ENCODE measurements around the gene KDM2B.

KDM2B gene

GRCh38 chr12:121513464-121514183 is 67.2 kb downstream of the KDM2B start:
- peak; percentile 85 for DNase-seq
- H3K27ac ChIP-seq (ENCODE audit: low read depth, low read length) = no peak overlapping the region
- no peak overlapping the region for H4K5ac ChIP-seq (ENCODE audit: low read length)

GRCh38 chr12:121512561-121512960 is 68.3 kb downstream of the KDM2B start:
- Histone ChIP-seq H3K79me2 (ENCODE audit: control insufficient read depth, insufficient read depth, low read length) (no peaks in the 10 kb centered on the region), H2AK5ac (ENCODE audit: low read length) (no peak overlapping the region), H3K36me3 (ENCODE audit: control insufficient read depth, insufficient read depth, low read length) (peaks cover 10% of the 10 kb centered on the region), H2BK5ac (ENCODE audit: low read length) (no peak overlapping the region), H2BK15ac (replicated peaks; ENCODE audit: low read depth) (no peak overlapping the region), H3K4ac (ENCODE audit: low read depth, low read length) (no peak overlapping the region), H3K56ac (ENCODE audit: low read length) (no peak overlapping the region), H3K9ac (ENCODE audit: low read length) (no peak overlapping the region), H4K5ac (ENCODE audit: low read length) (no peak overlapping the region), H3K27me3 (ENCODE audit: insufficient read depth, low read length, poor library complexity) (no peaks in the 10 kb centered on the region), H3K4me3 (ENCODE audit: low read length) (no peak overlapping the region), H3K23ac (ENCODE audit: low read length) (no peak overlapping the region), H3K18ac (ENCODE audit: low read length) (no peak overlapping the region), H3K4me1 (ENCODE audit: control insufficient read depth, low read depth, low read length) (no peaks in the 10 kb centered on the region), H3K79me1 (ENCODE audit: low read length) (peaks cover 5% of the 10 kb centered on the region), H4K8ac (ENCODE audit: low read depth, low read length) (no peak overlapping the region), H3K4me2 (ENCODE audit: low read length) (no peak overlapping the region), H2BK120ac (ENCODE audit: low read depth, low read length) (no peak overlapping the region), H3K27ac (ENCODE audit: low read depth, low read length) (no peak overlapping the region)
- DNase-seq = no peak
- no CpG with 5 or more reads among the region's 12 CpGs for WGBS (ENCODE audit: extremely low coverage, insufficient coverage, low lambda C conversion rate)

More at GRCh38 chr12:121513464-121514183, 67.2 kb downstream of the KDM2B start:
- H3K56ac ChIP-seq (ENCODE audit: low read length) = no peak overlapping the region
- no peak overlapping the region for H2BK5ac ChIP-seq (ENCODE audit: low read length)
- no CpG with 5 or more reads among the region's 17 CpGs for WGBS (ENCODE audit: extremely low coverage, insufficient coverage, low lambda C conversion rate)
- H3K23ac ChIP-seq (ENCODE audit: low read length) = no peak overlapping the region
- H2AK5ac ChIP-seq (ENCODE audit: low read length) = no peak overlapping the region
- no peak overlapping the region for H3K4me3 ChIP-seq (ENCODE audit: low read length)
- peaks cover 9% of the 10 kb centered on the region for H3K36me3 ChIP-seq (ENCODE audit: control insufficient read depth, insufficient read depth, low read length)
- H3K9ac ChIP-seq (ENCODE audit: low read length) = no peak overlapping the region
- peaks cover 5% of the 10 kb centered on the region for H3K79me1 ChIP-seq (ENCODE audit: low read length)
- H3K4ac ChIP-seq (ENCODE audit: low read depth, low read length) = no peak overlapping the region
- H2BK120ac ChIP-seq (ENCODE audit: low read depth, low read length) = no peak overlapping the region
- no peaks in the 10 kb centered on the region for H3K4me1 ChIP-seq (ENCODE audit: control insufficient read depth, low read depth, low read length)
- no peak overlapping the region for H3K4me2 ChIP-seq (ENCODE audit: low read length)
- no peaks in the 10 kb centered on the region for H3K27me3 ChIP-seq (ENCODE audit: insufficient read depth, low read length, poor library complexity)
- H4K8ac ChIP-seq (ENCODE audit: low read depth, low read length) = no peak overlapping the region
- no peak overlapping the region for H2BK15ac ChIP-seq (replicated peaks; ENCODE audit: low read depth)
- H3K18ac ChIP-seq (ENCODE audit: low read length) = no peak overlapping the region
- H3K79me2 ChIP-seq (ENCODE audit: control insufficient read depth, insufficient read depth, low read length) = no peaks in the 10 kb centered on the region

- H3K9ac ChIP-seq (ENCODE audit: low read length) = no peak overlapping the region
- H3K4me3 ChIP-seq (ENCODE audit: low read length) = no peak overlapping the region
- no CpG with 5 or more reads among the region's 12 CpGs for WGBS (ENCODE audit: extremely low coverage, insufficient coverage, low lambda C conversion rate)
- H3K79me2 ChIP-seq (ENCODE audit: control insufficient read depth, insufficient read depth, low read length) = no peaks in the 10 kb centered on the region
- no peak overlapping the region for H3K23ac ChIP-seq (ENCODE audit: low read length)
- no peak overlapping the region for H3K56ac ChIP-seq (ENCODE audit: low read length)
- no peaks in the 10 kb centered on the region for H3K4me1 ChIP-seq (ENCODE audit: control insufficient read depth, low read depth, low read length)
- H4K8ac ChIP-seq (ENCODE audit: low read depth, low read length) = no peak overlapping the region
- H3K4me2 ChIP-seq (ENCODE audit: low read length) = no peak overlapping the region
- H2BK120ac ChIP-seq (ENCODE audit: low read depth, low read length) = no peak overlapping the region
- H2BK5ac ChIP-seq (ENCODE audit: low read length) = no peak overlapping the region
- H3K18ac ChIP-seq (ENCODE audit: low read length) = no peak overlapping the region
- H2AK5ac ChIP-seq (ENCODE audit: low read length) = no peak overlapping the region
- H4K5ac ChIP-seq (ENCODE audit: low read length) = no peak overlapping the region
- no peak overlapping the region for H2BK15ac ChIP-seq (replicated peaks; ENCODE audit: low read depth)
- peaks cover 5% of the 10 kb centered on the region for H3K79me1 ChIP-seq (ENCODE audit: low read length)
- no peaks in the 10 kb centered on the region for H3K27me3 ChIP-seq (ENCODE audit: insufficient read depth, low read length, poor library complexity)
- no peak overlapping the region for H3K4ac ChIP-seq (ENCODE audit: low read depth, low read length)
- H3K27ac ChIP-seq (ENCODE audit: low read depth, low read length) = no peak overlapping the region
- peaks cover 10% of the 10 kb centered on the region for H3K36me3 ChIP-seq (ENCODE audit: control insufficient read depth, insufficient read depth, low read length)
- DNase-seq = no peak
These were observed 68.9 kb downstream of the KDM2B start for GRCh38 chr12:121511916-121512315.

GRCh38 chr12:121509339-121509738 is 71.5 kb downstream of the KDM2B start:
- H4K8ac ChIP-seq (ENCODE audit: low read depth, low read length) = no peak overlapping the region
- no peaks in the 10 kb centered on the region for H3K4me1 ChIP-seq (ENCODE audit: control insufficient read depth, low read depth, low read length)
- H3K27ac ChIP-seq (ENCODE audit: low read depth, low read length) = no peak overlapping the region
- peaks cover 10% of the 10 kb centered on the region for H3K36me3 ChIP-seq (ENCODE audit: control insufficient read depth, insufficient read depth, low read length)
- H3K18ac ChIP-seq (ENCODE audit: low read length) = no peak overlapping the region
- no peaks in the 10 kb centered on the region for H3K79me2 ChIP-seq (ENCODE audit: control insufficient read depth, insufficient read depth, low read length)
- H3K4ac ChIP-seq (ENCODE audit: low read depth, low read length) = no peak overlapping the region
- no peak overlapping the region for H3K9ac ChIP-seq (ENCODE audit: low read length)
- H3K79me1 ChIP-seq (ENCODE audit: low read length) = peaks cover 7% of the 10 kb centered on the region
- H2BK15ac ChIP-seq (replicated peaks; ENCODE audit: low read depth) = no peak overlapping the region
- no peak overlapping the region for H2BK5ac ChIP-seq (ENCODE audit: low read length)
- no peak overlapping the region for H2AK5ac ChIP-seq (ENCODE audit: low read length)
- H4K5ac ChIP-seq (ENCODE audit: low read length) = no peak overlapping the region
- no peak overlapping the region for H3K4me3 ChIP-seq (ENCODE audit: low read length)
- H3K23ac ChIP-seq (ENCODE audit: low read length) = no peak overlapping the region
- no CpG with 5 or more reads among the region's 16 CpGs for WGBS (ENCODE audit: extremely low coverage, insufficient coverage, low lambda C conversion rate)
- no peak for DNase-seq
- H3K4me2 ChIP-seq (ENCODE audit: low read length) = no peak overlapping the region
- no peak overlapping the region for H3K56ac ChIP-seq (ENCODE audit: low read length)
- no peak overlapping the region for H2BK120ac ChIP-seq (ENCODE audit: low read depth, low read length)
- H3K27me3 ChIP-seq (ENCODE audit: insufficient read depth, low read length, poor library complexity) = no peaks in the 10 kb centered on the region

GRCh38 chr12:121508533-121508932 is 72.3 kb downstream of the KDM2B start:
- WGBS (ENCODE audit: extremely low coverage, insufficient coverage, low lambda C conversion rate) = no CpG with 5 or more reads among the region's 11 CpGs
- H3K4me1 ChIP-seq (ENCODE audit: control insufficient read depth, low read depth, low read length) = no peaks in the 10 kb centered on the region
- H3K23ac ChIP-seq (ENCODE audit: low read length) = no peak overlapping the region
- H3K36me3 ChIP-seq (ENCODE audit: control insufficient read depth, insufficient read depth, low read length) = peaks cover 11% of the 10 kb centered on the region
- no peak overlapping the region for H3K27ac ChIP-seq (ENCODE audit: low read depth, low read length)
- no peak overlapping the region for H2BK5ac ChIP-seq (ENCODE audit: low read length)
- H4K5ac ChIP-seq (ENCODE audit: low read length) = no peak overlapping the region
- H3K79me1 ChIP-seq (ENCODE audit: low read length) = peaks cover 5% of the 10 kb centered on the region
- H3K56ac ChIP-seq (ENCODE audit: low read length) = no peak overlapping the region
- H4K8ac ChIP-seq (ENCODE audit: low read depth, low read length) = no peak overlapping the region
- no peak overlapping the region for H3K9ac ChIP-seq (ENCODE audit: low read length)
- no peak overlapping the region for H3K4me3 ChIP-seq (ENCODE audit: low read length)
- H2BK15ac ChIP-seq (replicated peaks; ENCODE audit: low read depth) = no peak overlapping the region
- no peak overlapping the region for H2AK5ac ChIP-seq (ENCODE audit: low read length)
- H3K4ac ChIP-seq (ENCODE audit: low read depth, low read length) = no peak overlapping the region
- no peak overlapping the region for H3K18ac ChIP-seq (ENCODE audit: low read length)
- DNase-seq = no peak
- no peak overlapping the region for H2BK120ac ChIP-seq (ENCODE audit: low read depth, low read length)
- H3K79me2 ChIP-seq (ENCODE audit: control insufficient read depth, insufficient read depth, low read length) = no peaks in the 10 kb centered on the region
- H3K4me2 ChIP-seq (ENCODE audit: low read length) = no peak overlapping the region
- H3K27me3 ChIP-seq (ENCODE audit: insufficient read depth, low read length, poor library complexity) = no peaks in the 10 kb centered on the region

- Histone ChIP-seq H3K4ac (ENCODE audit: low read depth, low read length) (no peak overlapping the region), H4K5ac (ENCODE audit: low read length) (no peak overlapping the region), H2AK5ac (ENCODE audit: low read length) (no peak overlapping the region), H3K27ac (ENCODE audit: low read depth, low read length) (no peak overlapping the region), H3K79me2 (ENCODE audit: control insufficient read depth, insufficient read depth, low read length) (no peaks in the 10 kb centered on the region), H4K8ac (ENCODE audit: low read depth, low read length) (no peak overlapping the region), H3K4me3 (ENCODE audit: low read length) (no peak overlapping the region), H3K23ac (ENCODE audit: low read length) (no peak overlapping the region), H2BK15ac (replicated peaks; ENCODE audit: low read depth) (no peak overlapping the region), H3K36me3 (ENCODE audit: control insufficient read depth, insufficient read depth, low read length) (peaks cover 12% of the 10 kb centered on the region), H3K79me1 (ENCODE audit: low read length) (peaks cover 5% of the 10 kb centered on the region), H3K18ac (ENCODE audit: low read length) (no peak overlapping the region), H3K27me3 (ENCODE audit: insufficient read depth, low read length, poor library complexity) (no peaks in the 10 kb centered on the region), H2BK120ac (ENCODE audit: low read depth, low read length) (no peak overlapping the region), H3K9ac (ENCODE audit: low read length) (no peak overlapping the region), H3K4me1 (ENCODE audit: control insufficient read depth, low read depth, low read length) (no peaks in the 10 kb centered on the region), H3K4me2 (ENCODE audit: low read length) (no peak overlapping the region), H3K56ac (ENCODE audit: low read length) (no peak overlapping the region), H2BK5ac (ENCODE audit: low read length) (no peak overlapping the region)
- no peak for DNase-seq
- WGBS (ENCODE audit: extremely low coverage, insufficient coverage, low lambda C conversion rate) = no CpG with 5 or more reads among the region's 3 CpGs
These were observed 72.8 kb downstream of the KDM2B start for GRCh38 chr12:121507984-121508383.
